HEK293T (cell line): ENCODE results near the gene MON2.
"Not testable (repeated sequence)": the region's sequence is repeated elsewhere in the genome, so short reads cannot be mapped to it uniquely, and the experiment has no call there.

ENCODE experiments used
- CTCF ChIA-PET: fragments of 350-600 bp; formaldehyde crosslinking; extraction: SDS; loops from one replicate; lab custom pipeline; 2021; ENCODE audit warnings: antibody characterized with exemption, inconsistent platforms; lab: Yijun Ruan, JAX
- POLR2A ChIA-PET: fragments of 350-600 bp; formaldehyde crosslinking; extraction: SDS; loops from one replicate; lab custom pipeline; 2020; ENCODE audit warnings: antibody characterized with exemption, inconsistent platforms; lab: Yijun Ruan, JAX
- DNase-seq: peaks from one replicate; pipeline ENCODE4 v3.0.0; 2012; ENCODE audit warnings: mixed read lengths; ENCODE audit errors: extremely low spot score
- ARNT ChIP-seq: fragments of 450-650 bp; IDR thresholded peaks from 2 replicates; pipeline ENCODE4 v1.6.1; 2017; ENCODE audit warnings: mild to moderate bottlenecking
- BHLHE40 ChIP-seq: fragments of 450-650 bp; IDR thresholded peaks from 2 replicates; pipeline ENCODE4 v1.6.1; 2016; ENCODE audit warnings: mild to moderate bottlenecking, moderate library complexity, borderline replicate concordance
- CTBP1 ChIP-seq: fragments of 450-650 bp; IDR thresholded peaks from 2 replicates; pipeline ENCODE4 v1.6.1; 2016; ENCODE audit warnings: borderline replicate concordance
- ELF4 ChIP-seq: fragments of 450-650 bp; IDR thresholded peaks from 2 replicates; pipeline ENCODE4 v1.6.1; 2017; ENCODE audit warnings: antibody characterized with exemption
- FOXA1 ChIP-seq: fragments of 450-650 bp; IDR thresholded peaks from 2 replicates; pipeline ENCODE4 v1.6.1; 2016; ENCODE audit warnings: mild to moderate bottlenecking
- FOXK2 ChIP-seq: fragments of 450-650 bp; IDR thresholded peaks from 2 replicates; pipeline ENCODE4 v1.6.1; 2016; ENCODE audit warnings: mild to moderate bottlenecking
- FOXM1 ChIP-seq: fragments of 450-650 bp; IDR thresholded peaks from 2 replicates; pipeline ENCODE4 v1.6.1; 2017; ENCODE audit warnings: mild to moderate bottlenecking, borderline replicate concordance
- HDGF ChIP-seq: fragments of 450-650 bp; IDR thresholded peaks from 2 replicates; pipeline ENCODE4 v1.6.1; 2017; ENCODE audit warnings: antibody characterized with exemption, borderline replicate concordance
- L3MBTL2 ChIP-seq: fragments of 450-650 bp; conservative IDR thresholded peaks from 2 replicates; pipeline ENCODE4 v1.6.1; 2016; ENCODE audit warnings: mild to moderate bottlenecking
- LEF1 ChIP-seq: fragments of 450-650 bp; IDR thresholded peaks from 2 replicates; pipeline ENCODE4 v1.6.1; 2017; ENCODE audit warnings: mild to moderate bottlenecking, borderline replicate concordance
- NFRKB ChIP-seq: fragments of 450-650 bp; IDR thresholded peaks from 2 replicates; pipeline ENCODE4 v1.6.1; 2016; ENCODE audit warnings: mild to moderate bottlenecking, moderate library complexity
- PKNOX1 ChIP-seq: fragments of 450-650 bp; IDR thresholded peaks from 2 replicates; pipeline ENCODE4 v1.6.1; 2016
- SP1 ChIP-seq: fragments of 450-650 bp; IDR thresholded peaks from 2 replicates; pipeline ENCODE4 v1.6.1; 2017
- SUZ12 ChIP-seq: fragments of 450-650 bp; IDR thresholded peaks from 2 replicates; pipeline ENCODE4 v1.6.1; 2016; ENCODE audit warnings: mild to moderate bottlenecking
- TARDBP ChIP-seq: fragments of 450-650 bp; IDR thresholded peaks from 2 replicates; pipeline ENCODE4 v1.6.1; 2016
- ZNF384 ChIP-seq: fragments of 450-650 bp; IDR thresholded peaks from 2 replicates; pipeline ENCODE4 v1.6.1; 2016

Gene MON2

GRCh38 chr12:62512901-62513300 lies 46.3 kb downstream of the MON2 start:
- DNase-seq: no peak
- TF ChIP-seq FOXA1: no peak
- POLR2A ChIA-PET: no interaction called here
- CTCF ChIA-PET: no interaction called here

GRCh38 chr12:62514080-62514479 lies 47.5 kb downstream of the MON2 start:
- POLR2A ChIA-PET, DNase-seq, CTCF ChIA-PET: not testable (repeated sequence)

GRCh38 chr12:62516927-62517326 lies 50.3 kb downstream of the MON2 start:
- no peak for DNase-seq
- TF ChIP-seq ELF4: no peak
- no peak for TF ChIP-seq FOXM1
- no peak for TF ChIP-seq PKNOX1
- TF ChIP-seq TARDBP: no peak
- no peak for TF ChIP-seq FOXK2
- TF ChIP-seq L3MBTL2: no peak
- TF ChIP-seq NFRKB: no peak
- ChIA-PET CTCF (no interaction called here), POLR2A (no interaction called here)

- CTCF ChIA-PET: no interaction called here
- DNase-seq: no peak
- POLR2A ChIA-PET: no interaction called here
- no peak for TF ChIP-seq SP1
- TF ChIP-seq HDGF: no peak
These were observed 51.3 kb downstream of the MON2 start for GRCh38 chr12:62517887-62518286.

- TF ChIP-seq L3MBTL2 (no peak), ELF4 (no peak), FOXA1 (no peak), ZNF384 (no peak), BHLHE40 (no peak), PKNOX1 (no peak), CTBP1 (no peak)
These were observed 52.4 kb downstream of the MON2 start for GRCh38 chr12:62519043-62519442.

GRCh38 chr12:62520361-62520760 lies 53.7 kb downstream of the MON2 start:
- TF ChIP-seq TARDBP (no peak), ARNT (no peak), NFRKB (no peak), LEF1 (no peak), ELF4 (no peak), CTBP1 (no peak), PKNOX1 (no peak), FOXA1 (no peak), ZNF384 (no peak), L3MBTL2 (no peak), BHLHE40 (no peak), FOXM1 (no peak), FOXK2 (no peak), HDGF (no peak), SUZ12 (no peak), SP1 (no peak)
- CTCF ChIA-PET: no interaction called here
- DNase-seq: no peak
- POLR2A ChIA-PET: no interaction called here

More at GRCh38 chr12:62519043-62519442, 52.4 kb downstream of the MON2 start:
- ChIA-PET POLR2A (no interaction called here), CTCF (no interaction called here)
- no peak for DNase-seq

GRCh38 chr12:62522984-62523383 lies 56.4 kb downstream of the MON2 start:
- POLR2A ChIA-PET: no interaction called here
- no peak for DNase-seq
- CTCF ChIA-PET: no interaction called here
- TF ChIP-seq ARNT (no peak), FOXK2 (no peak), HDGF (no peak), FOXM1 (no peak), NFRKB (no peak), LEF1 (no peak), CTBP1 (no peak), BHLHE40 (no peak), SP1 (no peak), TARDBP (no peak)

- no peak for DNase-seq
- no peak for TF ChIP-seq PKNOX1
- TF ChIP-seq TARDBP: no peak
- TF ChIP-seq ARNT: no peak
- TF ChIP-seq FOXM1: no peak
- no peak for TF ChIP-seq HDGF
- TF ChIP-seq CTBP1: no peak
- no peak for TF ChIP-seq L3MBTL2
- no peak for TF ChIP-seq LEF1
- no peak for TF ChIP-seq SUZ12
- no peak for TF ChIP-seq FOXA1
- no peak for TF ChIP-seq ZNF384
- no peak for TF ChIP-seq NFRKB
- CTCF ChIA-PET: no interaction called here
- POLR2A ChIA-PET: no interaction called here
These were observed 57.0 kb downstream of the MON2 start for GRCh38 chr12:62523619-62524018.
